WTC11 (cell line): ENCODE measurements around the gene CUL4A. TPM values are rescaled to one million over a fixed set of nuclear protein-coding genes. Genes with fewer than 3 reads are reported as not detected.

Experiments
- ATF1 ChIP-seq: sonication (generic); formaldehyde crosslinking; IDR thresholded peaks from 2 replicates; pipeline ENCODE4 v1.8.1; 2023; ENCODE audit warnings: mild to moderate bottlenecking, moderate library complexity, missing genetic modification reagents
- CREM ChIP-seq: sonication (generic); formaldehyde crosslinking; IDR thresholded peaks from 2 replicates; pipeline ENCODE4 v1.8.1; 2022; ENCODE audit warnings: mild to moderate bottlenecking, missing genetic modification reagents, moderate library complexity
- E2F1 ChIP-seq: sonication (generic); formaldehyde crosslinking; IDR thresholded peaks from 2 replicates; pipeline ENCODE4 v1.8.0; 2022; ENCODE audit warnings: mild to moderate bottlenecking, missing genetic modification reagents
- ELF4 ChIP-seq: sonication (generic); formaldehyde crosslinking; IDR thresholded peaks from 2 replicates; pipeline ENCODE4 v1.8.1; 2022; ENCODE audit warnings: low read depth, mild to moderate bottlenecking, moderate library complexity, missing genetic modification reagents
- GRHL2 ChIP-seq: fragments of 250-450 bp; sonication (Bioruptor Pico); IDR thresholded peaks from 2 replicates; pipeline ENCODE4 v1.8.0; 2022; ENCODE audit warnings: mild to moderate bottlenecking, moderate library complexity; ENCODE audit not compliant: insufficient replicate concordance, severe bottlenecking
- IRF2 ChIP-seq: sonication (generic); formaldehyde crosslinking; IDR thresholded peaks from 2 replicates; pipeline ENCODE4 v1.8.0; 2022; ENCODE audit warnings: low read depth, missing genetic modification reagents, borderline replicate concordance
- JUN ChIP-seq: sonication (generic); formaldehyde crosslinking; IDR thresholded peaks from 2 replicates; pipeline ENCODE4 v1.8.0; 2023; ENCODE audit warnings: mild to moderate bottlenecking, missing genetic modification reagents
- MXD4 ChIP-seq: fragments of 250-450 bp; sonication (Bioruptor Pico); IDR thresholded peaks from 2 replicates; pipeline ENCODE4 v1.8.0; 2021; ENCODE audit warnings: mild to moderate bottlenecking, moderate library complexity, borderline replicate concordance
- NFATC4 ChIP-seq: fragments of 250-450 bp; sonication (Bioruptor Pico); IDR thresholded peaks from 2 replicates; pipeline ENCODE4 v1.9.0; 2021; ENCODE audit warnings: mild to moderate bottlenecking
- NFYB ChIP-seq: sonication (generic); formaldehyde crosslinking; conservative IDR thresholded peaks from 2 replicates; pipeline ENCODE4 v1.8.0; 2022; ENCODE audit warnings: low read depth, missing genetic modification reagents
- TEAD1 ChIP-seq: sonication (generic); formaldehyde crosslinking; IDR thresholded peaks from 2 replicates; pipeline ENCODE4 v1.8.0; 2022; ENCODE audit warnings: mild to moderate bottlenecking, missing genetic modification reagents
- USF2 ChIP-seq: sonication (generic); formaldehyde crosslinking; IDR thresholded peaks from 2 replicates; pipeline ENCODE4 v1.8.1; 2023; ENCODE audit warnings: mild to moderate bottlenecking, missing genetic modification reagents, moderate library complexity
- ZBTB21 ChIP-seq: sonication (generic); formaldehyde crosslinking; IDR thresholded peaks from 2 replicates; pipeline ENCODE4 v1.8.1; 2023; ENCODE audit warnings: mild to moderate bottlenecking, missing genetic modification reagents, borderline replicate concordance
- ZMAT4 ChIP-seq: fragments of 250-450 bp; sonication (Bioruptor Pico); IDR thresholded peaks from 2 replicates; pipeline ENCODE4 v1.9.0; 2021; ENCODE audit warnings: mild to moderate bottlenecking
- ZNF138 ChIP-seq: sonication (generic); formaldehyde crosslinking; conservative IDR thresholded peaks from 2 replicates; pipeline ENCODE4 v1.8.1; 2022; ENCODE audit warnings: mild to moderate bottlenecking, moderate library complexity, missing genetic modification reagents
- ZNF232 ChIP-seq: sonication (generic); formaldehyde crosslinking; IDR thresholded peaks from 2 replicates; pipeline ENCODE4 v1.8.0; 2022; ENCODE audit warnings: mild to moderate bottlenecking, missing genetic modification reagents
- ZNF317 ChIP-seq: sonication (generic); formaldehyde crosslinking; IDR thresholded peaks from 2 replicates; pipeline ENCODE4 v1.8.1; 2023; ENCODE audit warnings: low read depth, mild to moderate bottlenecking, moderate library complexity, missing genetic modification reagents, borderline replicate concordance
- ZNF416 ChIP-seq: fragments of 250-450 bp; sonication (Bioruptor Pico); IDR thresholded peaks from 2 replicates; pipeline ENCODE4 v1.9.0; 2021; ENCODE audit warnings: mild to moderate bottlenecking, inconsistent platforms
- ZNF425 ChIP-seq: fragments of 250-450 bp; sonication (Bioruptor Pico); conservative IDR thresholded peaks from 2 replicates; pipeline ENCODE4 v1.9.0; 2021; ENCODE audit warnings: mild to moderate bottlenecking
- ZNF512 ChIP-seq: sonication (generic); formaldehyde crosslinking; IDR thresholded peaks from 2 replicates; pipeline ENCODE4 v1.8.1; 2022; ENCODE audit warnings: missing genetic modification reagents, borderline replicate concordance
- total RNA-seq: library from RNA; stranded (reverse); gene quantifications from 3 replicates; pipeline ENCODE4 v1.2.3, GENCODE V29; 2021
- TF ChIP-seq, protein P1 (sequence below): fragments of 250-450 bp; sonication (Bioruptor Pico); IDR thresholded peaks from 2 replicates; pipeline ENCODE4 v1.8.0; 2021; ENCODE audit warnings: mild to moderate bottlenecking
- TF ChIP-seq, protein P2 (sequence below): fragments of 250-450 bp; sonication (Bioruptor Pico); IDR thresholded peaks from 2 replicates; pipeline ENCODE4 v1.9.0; 2021; ENCODE audit warnings: mild to moderate bottlenecking, borderline replicate concordance
- TF ChIP-seq, protein P3 (sequence below): sonication (generic); formaldehyde crosslinking; IDR thresholded peaks from 2 replicates; pipeline ENCODE4 v1.8.0; 2023; ENCODE audit warnings: missing genetic modification reagents, mild to moderate bottlenecking, borderline replicate concordance

Gene CUL4A
- total RNA-seq, 1 experiment from 2014 or later = 99.9 TPM

DNA sequence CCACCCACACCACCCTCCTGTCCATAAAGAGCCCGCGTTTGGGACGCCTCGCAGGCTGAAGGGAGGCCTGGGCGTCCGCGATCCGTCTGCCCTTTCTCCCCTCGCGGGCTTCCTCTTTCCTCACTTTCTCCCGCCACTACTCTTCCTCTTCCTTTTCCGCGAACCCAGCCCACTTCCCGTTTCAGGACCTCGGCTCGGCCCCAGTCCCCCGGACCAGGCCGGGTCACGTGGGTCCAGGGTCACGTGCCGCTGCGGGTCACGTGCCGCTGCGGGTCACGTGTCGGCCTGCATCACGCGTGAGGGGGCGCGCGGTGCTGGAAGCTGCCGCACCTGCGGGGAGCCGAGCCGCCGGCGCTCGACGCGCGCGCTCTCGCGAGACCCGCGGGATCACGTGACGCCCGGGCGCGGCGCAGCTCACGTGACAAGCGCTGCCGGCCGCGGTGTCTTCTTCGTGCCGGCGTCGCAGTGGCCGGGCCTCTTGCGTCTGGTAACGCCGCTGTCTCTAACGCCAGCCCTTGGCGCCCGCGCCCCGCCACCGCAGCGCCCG, 87.5 kb downstream of the CUL4A start, which contains the start of gene LAMP1 (continued):
- TF ChIP-seq, protein P1, sequence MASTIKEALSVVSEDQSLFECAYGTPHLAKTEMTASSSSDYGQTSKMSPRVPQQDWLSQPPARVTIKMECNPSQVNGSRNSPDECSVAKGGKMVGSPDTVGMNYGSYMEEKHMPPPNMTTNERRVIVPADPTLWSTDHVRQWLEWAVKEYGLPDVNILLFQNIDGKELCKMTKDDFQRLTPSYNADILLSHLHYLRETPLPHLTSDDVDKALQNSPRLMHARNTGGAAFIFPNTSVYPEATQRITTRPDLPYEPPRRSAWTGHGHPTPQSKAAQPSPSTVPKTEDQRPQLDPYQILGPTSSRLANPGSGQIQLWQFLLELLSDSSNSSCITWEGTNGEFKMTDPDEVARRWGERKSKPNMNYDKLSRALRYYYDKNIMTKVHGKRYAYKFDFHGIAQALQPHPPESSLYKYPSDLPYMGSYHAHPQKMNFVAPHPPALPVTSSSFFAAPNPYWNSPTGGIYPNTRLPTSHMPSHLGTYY (CRISPR knock-in tag) = no peak
- peak; percentile 95 for TF ChIP-seq ZNF138 (CRISPR knock-in tag)
- TF ChIP-seq ZMAT4 (CRISPR knock-in tag) = no peak
- no peak for TF ChIP-seq NFATC4 (CRISPR knock-in tag)
- no peak for TF ChIP-seq IRF2 (CRISPR knock-in tag)
- peak; percentile 94 for TF ChIP-seq CREM
- TF ChIP-seq ZNF512 (CRISPR knock-in tag) = peak; percentile 100
- TF ChIP-seq ZBTB21 (CRISPR knock-in tag) = peak; percentile 93
- TF ChIP-seq MXD4 (CRISPR knock-in tag) = no peak
- peak; percentile 95 for TF ChIP-seq ATF1 (CRISPR knock-in tag)
- no peak for TF ChIP-seq GRHL2 (CRISPR knock-in tag)
- TF ChIP-seq ZNF232 (CRISPR knock-in tag) = peak; percentile 96
- peak; percentile 95 for TF ChIP-seq JUN
- peak; percentile 60 for TF ChIP-seq NFYB (CRISPR knock-in tag)
- no peak for TF ChIP-seq ZNF416 (CRISPR knock-in tag)
- peak; percentile 99 for TF ChIP-seq TEAD1 (CRISPR knock-in tag)
- TF ChIP-seq ELF4 (CRISPR knock-in tag) = peak; percentile 91
- peak; percentile 93 for TF ChIP-seq E2F1 (CRISPR knock-in tag)
- TF ChIP-seq, protein P2, sequence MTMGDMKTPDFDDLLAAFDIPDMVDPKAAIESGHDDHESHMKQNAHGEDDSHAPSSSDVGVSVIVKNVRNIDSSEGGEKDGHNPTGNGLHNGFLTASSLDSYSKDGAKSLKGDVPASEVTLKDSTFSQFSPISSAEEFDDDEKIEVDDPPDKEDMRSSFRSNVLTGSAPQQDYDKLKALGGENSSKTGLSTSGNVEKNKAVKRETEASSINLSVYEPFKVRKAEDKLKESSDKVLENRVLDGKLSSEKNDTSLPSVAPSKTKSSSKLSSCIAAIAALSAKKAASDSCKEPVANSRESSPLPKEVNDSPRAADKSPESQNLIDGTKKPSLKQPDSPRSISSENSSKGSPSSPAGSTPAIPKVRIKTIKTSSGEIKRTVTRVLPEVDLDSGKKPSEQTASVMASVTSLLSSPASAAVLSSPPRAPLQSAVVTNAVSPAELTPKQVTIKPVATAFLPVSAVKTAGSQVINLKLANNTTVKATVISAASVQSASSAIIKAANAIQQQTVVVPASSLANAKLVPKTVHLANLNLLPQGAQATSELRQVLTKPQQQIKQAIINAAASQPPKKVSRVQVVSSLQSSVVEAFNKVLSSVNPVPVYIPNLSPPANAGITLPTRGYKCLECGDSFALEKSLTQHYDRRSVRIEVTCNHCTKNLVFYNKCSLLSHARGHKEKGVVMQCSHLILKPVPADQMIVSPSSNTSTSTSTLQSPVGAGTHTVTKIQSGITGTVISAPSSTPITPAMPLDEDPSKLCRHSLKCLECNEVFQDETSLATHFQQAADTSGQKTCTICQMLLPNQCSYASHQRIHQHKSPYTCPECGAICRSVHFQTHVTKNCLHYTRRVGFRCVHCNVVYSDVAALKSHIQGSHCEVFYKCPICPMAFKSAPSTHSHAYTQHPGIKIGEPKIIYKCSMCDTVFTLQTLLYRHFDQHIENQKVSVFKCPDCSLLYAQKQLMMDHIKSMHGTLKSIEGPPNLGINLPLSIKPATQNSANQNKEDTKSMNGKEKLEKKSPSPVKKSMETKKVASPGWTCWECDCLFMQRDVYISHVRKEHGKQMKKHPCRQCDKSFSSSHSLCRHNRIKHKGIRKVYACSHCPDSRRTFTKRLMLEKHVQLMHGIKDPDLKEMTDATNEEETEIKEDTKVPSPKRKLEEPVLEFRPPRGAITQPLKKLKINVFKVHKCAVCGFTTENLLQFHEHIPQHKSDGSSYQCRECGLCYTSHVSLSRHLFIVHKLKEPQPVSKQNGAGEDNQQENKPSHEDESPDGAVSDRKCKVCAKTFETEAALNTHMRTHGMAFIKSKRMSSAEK (CRISPR knock-in tag) = no peak
- TF ChIP-seq, protein P3, sequence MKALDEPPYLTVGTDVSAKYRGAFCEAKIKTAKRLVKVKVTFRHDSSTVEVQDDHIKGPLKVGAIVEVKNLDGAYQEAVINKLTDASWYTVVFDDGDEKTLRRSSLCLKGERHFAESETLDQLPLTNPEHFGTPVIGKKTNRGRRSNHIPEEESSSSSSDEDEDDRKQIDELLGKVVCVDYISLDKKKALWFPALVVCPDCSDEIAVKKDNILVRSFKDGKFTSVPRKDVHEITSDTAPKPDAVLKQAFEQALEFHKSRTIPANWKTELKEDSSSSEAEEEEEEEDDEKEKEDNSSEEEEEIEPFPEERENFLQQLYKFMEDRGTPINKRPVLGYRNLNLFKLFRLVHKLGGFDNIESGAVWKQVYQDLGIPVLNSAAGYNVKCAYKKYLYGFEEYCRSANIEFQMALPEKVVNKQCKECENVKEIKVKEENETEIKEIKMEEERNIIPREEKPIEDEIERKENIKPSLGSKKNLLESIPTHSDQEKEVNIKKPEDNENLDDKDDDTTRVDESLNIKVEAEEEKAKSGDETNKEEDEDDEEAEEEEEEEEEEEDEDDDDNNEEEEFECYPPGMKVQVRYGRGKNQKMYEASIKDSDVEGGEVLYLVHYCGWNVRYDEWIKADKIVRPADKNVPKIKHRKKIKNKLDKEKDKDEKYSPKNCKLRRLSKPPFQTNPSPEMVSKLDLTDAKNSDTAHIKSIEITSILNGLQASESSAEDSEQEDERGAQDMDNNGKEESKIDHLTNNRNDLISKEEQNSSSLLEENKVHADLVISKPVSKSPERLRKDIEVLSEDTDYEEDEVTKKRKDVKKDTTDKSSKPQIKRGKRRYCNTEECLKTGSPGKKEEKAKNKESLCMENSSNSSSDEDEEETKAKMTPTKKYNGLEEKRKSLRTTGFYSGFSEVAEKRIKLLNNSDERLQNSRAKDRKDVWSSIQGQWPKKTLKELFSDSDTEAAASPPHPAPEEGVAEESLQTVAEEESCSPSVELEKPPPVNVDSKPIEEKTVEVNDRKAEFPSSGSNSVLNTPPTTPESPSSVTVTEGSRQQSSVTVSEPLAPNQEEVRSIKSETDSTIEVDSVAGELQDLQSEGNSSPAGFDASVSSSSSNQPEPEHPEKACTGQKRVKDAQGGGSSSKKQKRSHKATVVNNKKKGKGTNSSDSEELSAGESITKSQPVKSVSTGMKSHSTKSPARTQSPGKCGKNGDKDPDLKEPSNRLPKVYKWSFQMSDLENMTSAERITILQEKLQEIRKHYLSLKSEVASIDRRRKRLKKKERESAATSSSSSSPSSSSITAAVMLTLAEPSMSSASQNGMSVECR (CRISPR knock-in tag) = peak; percentile 100
- peak; percentile 100 for TF ChIP-seq USF2 (CRISPR knock-in tag)
- TF ChIP-seq ZNF425 (CRISPR knock-in tag) = no peak
- peak; percentile 84 for TF ChIP-seq ZNF317 (CRISPR knock-in tag)
